HG03469 (cell line): ENCODE data around the gene TBC1D4.
"Not testable (repeated sequence)": the region's sequence is repeated elsewhere in the genome, so short reads cannot be mapped to it uniquely, and the experiment has no call there.

Source experiments
- ATAC-seq: cut with Tn5 transposase; IDR thresholded peaks from one replicate; pipeline ENCODE4 v1.9.1; 2021; ENCODE audit warnings: mild to moderate bottlenecking, moderate library complexity, moderate number of reproducible peaks; ENCODE audit not compliant: unreplicated experiment

The TBC1D4 gene

DNA sequence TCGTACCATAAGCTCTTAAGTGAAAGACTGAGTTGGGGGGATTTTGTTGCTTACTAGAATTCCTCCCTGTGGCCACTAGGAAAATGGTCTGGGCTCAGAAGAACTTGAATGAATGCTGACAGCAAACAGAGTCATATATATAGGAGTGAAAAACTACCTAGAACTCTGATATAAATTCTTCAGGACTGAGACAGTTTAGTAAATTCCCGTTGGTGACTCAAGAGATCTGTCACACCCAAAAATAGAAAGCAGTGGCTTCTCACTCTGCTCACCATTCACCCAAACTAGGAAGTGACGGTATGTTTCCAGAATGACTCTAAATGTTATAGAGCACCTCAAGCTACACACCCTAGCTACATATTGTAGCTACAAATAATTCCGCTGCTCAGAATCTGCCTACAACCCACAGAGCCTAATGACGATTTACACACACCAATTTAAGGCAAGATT lies 116.2 kb downstream of the TBC1D4 start:
- peak; percentile 91 for ATAC-seq

DNA sequence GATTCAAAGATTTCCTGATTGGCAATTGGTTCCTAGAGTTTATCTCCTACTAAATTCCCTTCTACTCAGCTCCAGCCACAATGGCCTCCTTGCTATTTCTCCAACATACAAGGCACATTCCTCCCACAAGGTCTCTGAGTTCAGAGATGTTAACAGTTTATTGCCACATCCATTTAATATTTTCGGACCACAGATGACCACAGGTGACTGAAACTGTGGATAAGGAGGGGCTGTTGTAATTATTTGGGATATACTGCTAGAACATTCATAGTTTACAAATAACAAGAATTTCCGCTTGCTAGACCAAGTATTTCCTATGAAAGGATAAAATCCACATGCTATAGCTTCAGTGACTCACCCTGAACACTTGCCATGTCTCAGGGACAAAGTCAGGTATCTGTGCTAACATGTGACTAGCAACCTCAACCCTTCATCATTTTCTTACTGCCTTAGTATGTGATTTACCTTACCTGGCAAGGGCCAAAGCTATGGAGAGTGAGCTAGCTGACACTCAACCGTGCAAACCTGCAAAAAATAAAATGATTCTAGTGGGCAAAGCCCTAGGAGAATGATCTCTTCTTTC lies 117.7 kb downstream of the TBC1D4 start:
- no peak for ATAC-seq

DNA sequence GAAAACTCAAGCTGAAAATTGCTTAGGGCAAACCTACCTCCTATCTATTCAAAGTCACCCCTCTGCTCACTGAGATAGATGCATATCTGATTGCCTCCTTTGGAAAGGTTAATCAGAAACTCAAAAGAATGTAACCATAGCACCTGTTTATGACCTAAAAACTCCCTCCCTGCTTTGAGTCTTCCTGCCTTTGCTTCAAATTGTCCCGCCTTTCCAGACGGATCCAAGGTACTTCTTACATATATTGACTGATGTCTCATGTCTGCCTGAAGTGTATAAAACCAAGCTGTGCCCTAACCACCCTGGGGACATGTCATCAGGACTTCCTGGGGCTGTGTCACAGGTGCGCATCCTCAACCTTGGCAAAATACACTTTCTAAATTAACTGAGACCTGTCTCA lies 118.6 kb downstream of the TBC1D4 start:
- ATAC-seq, result no peak

DNA sequence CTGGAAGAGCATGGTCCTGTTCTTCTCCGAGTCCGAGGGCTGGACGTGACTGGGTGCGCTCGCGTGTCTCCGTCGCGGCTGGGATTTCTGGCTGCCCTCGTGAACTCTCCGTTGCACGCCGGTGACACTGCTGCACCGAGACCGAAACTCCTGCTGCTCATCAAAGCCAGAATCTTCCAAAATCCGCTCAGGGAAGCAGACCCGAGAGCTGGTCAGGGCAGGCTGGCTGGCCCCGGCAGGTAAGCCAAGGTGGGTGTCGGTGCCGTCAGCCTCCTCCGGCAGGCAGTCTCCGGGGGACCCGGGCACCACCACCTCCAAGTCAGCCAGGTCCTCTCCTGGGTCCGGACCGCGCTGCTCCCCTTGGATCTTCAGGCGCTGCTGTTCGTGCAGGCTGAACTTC lies 119.9 kb downstream of the TBC1D4 start:
- ATAC-seq, result no peak

DNA sequence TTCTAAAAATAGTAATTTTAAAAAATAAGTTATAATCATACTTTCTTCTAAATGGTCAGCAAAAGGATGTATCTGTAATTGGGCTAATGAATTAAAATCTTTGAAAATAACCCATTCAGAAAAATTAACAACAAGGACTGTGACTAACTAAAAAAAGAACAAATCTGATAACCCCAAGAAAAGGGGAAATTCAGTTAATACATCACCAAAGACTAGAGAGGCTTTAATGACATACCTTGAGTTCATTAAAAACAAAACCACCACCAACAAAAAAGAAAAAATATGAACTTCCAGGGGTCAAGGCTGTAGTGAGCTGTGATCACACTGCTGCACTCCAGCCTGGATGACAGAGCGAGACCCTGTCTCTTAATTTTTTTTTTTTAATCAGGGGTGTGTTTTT lies 121.8 kb downstream of the TBC1D4 start:
- no peak for ATAC-seq

DNA sequence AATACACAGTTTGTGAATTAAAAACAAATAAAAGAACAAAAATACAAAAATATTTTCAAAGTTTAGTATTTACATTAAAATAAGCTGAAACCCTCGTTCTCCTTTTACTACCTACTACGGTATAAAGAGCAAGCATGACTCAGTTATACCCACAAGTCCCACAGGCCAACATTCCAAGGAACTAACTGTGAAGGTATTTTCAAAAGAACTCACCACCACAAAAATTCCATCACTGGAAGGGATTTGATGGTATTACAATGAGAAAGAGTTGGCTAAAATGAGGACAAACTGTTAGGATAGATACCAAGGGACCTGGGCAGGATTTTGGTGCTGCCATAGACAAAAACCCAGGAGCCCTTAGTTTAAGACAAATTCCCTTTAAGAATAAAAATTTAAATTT lies 122.7 kb downstream of the TBC1D4 start:
- ATAC-seq, result no peak

DNA sequence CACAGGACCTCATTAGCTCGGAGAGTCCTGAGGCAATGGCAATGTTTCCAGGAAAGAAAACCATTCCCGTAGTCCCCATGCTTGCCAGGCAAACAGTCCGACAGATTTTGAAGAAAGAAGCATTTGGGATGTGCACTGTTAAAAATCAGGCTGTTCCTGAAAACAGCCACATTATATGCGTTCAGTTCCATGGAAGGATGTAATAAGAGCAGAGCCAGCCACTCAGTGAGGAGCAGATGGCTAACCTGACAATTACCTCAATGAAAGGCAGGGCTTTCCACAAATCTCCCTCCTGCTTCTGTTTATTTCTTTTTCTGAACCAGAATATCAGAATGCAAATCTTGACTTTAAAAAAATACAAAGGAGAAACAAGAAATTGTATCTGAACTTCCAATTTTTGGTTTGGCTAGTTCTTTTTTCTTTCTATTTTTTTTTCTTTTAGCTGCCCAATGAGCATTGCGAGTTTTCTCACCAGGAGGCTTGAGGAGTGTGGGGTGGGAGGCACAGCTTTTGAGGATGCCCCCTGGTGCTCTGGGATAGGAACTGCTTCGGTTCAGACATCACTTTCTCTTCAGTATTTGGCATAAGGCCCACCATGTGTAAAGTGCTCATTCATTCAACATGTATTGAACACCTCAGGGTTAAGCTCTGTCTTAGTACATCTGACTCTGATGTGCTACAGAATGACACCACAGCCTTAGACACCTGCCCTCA lies 124.2 kb downstream of the TBC1D4 start:
- peak; percentile 81 for ATAC-seq

DNA sequence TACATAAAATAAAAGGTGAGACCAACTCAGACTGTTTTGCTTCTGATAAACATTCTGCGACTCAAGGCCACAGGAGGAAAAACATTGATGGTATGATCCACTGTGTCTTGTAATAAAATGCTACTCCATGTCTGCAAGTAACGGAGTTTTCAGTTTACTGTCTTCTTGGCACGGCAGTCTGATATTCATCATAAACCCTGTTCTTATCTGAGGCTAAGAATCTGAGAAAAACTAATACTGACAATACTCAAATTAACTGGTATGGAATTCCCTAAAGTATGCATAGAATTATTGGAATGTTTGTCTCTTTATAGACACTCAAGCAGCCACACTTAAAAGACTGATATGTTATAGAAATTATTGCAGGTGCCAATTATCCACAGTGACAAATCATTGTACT lies 125.5 kb downstream of the TBC1D4 start:
- ATAC-seq, result no peak

DNA sequence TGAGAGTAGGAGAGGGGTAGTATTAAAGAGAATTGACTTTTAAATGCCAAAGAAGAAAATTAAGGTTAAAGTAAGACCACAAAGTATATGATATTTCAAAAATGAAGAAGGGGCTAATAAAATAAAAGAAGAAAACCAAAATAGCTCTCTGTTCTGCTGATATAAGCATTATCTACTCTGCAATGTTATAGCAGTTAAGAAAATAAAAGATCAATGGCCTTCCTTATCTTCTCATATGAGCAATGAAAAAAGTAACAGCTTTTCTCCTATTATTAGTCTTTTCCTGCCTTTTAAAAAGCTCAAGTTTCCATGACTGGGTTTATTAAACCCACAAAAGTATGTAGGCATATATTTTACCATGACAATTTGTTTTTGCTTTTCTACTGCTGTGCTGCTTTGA lies 126.4 kb downstream of the TBC1D4 start:
- no peak for ATAC-seq

DNA sequence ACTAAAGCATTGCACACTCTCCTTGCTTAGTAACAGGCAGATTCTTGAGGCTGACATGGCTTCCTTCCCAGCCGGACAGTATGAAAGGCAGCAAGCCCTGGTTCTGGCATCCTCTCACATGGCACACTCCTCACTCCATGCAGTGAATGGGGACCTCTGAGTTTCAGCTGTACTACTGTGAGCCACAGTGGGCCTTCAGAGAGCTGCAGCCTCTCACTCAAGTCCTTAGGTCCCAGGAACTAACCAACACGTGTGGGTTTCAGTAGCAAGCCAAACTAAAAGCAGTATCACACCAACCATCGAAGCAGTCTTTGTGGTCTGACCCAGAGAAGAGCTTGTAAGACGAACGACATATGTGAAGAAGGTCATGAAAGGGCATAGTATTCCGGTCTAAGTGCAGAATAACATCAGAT lies 128.2 kb downstream of the TBC1D4 start:
- ATAC-seq, result peak; percentile 46

DNA sequence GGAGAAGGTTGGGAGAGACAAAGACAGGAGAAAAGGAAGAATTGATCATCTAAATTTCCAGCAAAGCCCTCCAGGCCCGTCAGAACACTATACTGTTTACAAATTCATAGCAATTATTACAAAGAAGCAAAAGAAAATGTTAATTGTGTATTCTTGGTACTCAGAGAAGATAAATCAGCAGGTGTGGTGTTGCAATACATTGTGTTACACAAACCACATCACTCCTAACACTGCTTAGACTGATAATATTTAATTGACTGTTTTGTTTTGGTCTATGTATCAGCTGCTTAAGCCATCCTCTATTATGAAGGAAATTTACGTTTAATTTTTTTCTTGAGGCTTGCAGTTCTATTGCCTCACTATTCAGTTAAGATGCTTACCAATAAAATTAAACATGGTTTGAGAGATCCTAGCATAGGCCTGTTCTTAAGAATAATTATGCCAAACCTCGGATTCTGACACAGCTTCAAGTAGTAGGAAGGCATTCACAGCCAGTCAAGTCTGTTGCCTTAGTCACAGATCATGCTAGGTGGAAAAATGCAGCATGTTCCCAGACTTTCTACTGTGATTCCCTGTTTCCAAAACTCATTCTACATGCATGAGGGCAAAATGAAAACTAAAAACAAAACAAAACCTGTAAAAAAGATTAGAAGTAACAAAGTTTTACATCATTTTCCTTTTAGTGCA lies 129.2 kb downstream of the TBC1D4 start:
- no peak for ATAC-seq

DNA sequence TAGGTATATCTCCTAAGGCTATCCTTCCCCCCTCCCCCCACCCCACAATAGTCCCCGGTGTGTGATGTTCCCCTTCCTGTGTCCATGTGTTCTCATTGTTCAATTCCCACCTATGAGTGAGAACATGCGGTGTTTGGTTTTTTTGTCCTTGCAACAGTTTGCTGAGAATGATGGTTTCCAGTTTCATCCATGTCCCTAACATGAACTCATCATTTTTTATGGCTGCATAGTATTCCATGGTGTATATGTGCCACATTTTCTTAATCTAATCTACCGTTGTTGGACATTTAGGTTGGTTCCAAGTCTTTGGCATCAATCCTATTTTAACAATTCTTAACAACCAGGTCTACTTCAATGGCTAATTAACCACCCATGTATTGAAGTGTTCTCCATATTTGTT lies 130.4 kb downstream of the TBC1D4 start:
- ATAC-seq, result not testable (repeated sequence)

DNA sequence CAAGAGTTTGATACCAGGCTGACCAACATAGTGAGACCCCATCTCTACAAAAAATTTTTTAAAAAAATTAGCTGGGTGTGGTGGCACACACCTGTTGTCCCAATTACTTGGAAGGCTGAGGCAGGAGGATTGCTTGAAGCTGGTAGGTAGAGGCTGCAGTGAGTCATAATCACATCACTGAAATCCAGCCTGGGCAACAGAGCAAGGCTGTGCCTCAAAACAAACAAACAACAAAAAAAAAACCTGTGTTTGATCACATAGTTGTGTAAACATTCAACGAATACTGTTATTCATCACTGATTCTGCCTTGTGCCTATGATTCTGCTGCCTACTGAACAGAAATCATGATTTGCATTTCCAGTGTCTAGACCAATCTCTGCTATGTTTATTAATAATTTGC lies 134.0 kb downstream of the TBC1D4 start:
- ATAC-seq, result no peak

DNA sequence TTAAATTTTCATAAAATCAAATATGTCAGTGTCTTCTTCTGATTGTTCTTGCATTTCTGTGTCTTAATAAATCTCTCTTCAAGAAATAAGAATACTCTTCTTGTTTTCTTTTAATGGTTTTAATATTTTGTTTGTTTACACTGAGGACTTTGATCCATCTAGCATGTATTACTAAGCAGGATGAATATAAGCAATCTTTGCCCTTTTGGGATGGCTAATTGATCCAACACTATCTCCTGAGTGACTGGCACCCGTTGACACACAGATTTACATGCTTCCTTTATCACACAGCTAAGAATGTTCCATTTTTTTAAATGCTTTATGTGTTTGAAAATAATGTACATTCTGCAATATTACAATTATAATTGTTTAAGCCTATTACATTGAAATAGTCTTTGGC lies 134.5 kb downstream of the TBC1D4 start:
- no peak for ATAC-seq

DNA sequence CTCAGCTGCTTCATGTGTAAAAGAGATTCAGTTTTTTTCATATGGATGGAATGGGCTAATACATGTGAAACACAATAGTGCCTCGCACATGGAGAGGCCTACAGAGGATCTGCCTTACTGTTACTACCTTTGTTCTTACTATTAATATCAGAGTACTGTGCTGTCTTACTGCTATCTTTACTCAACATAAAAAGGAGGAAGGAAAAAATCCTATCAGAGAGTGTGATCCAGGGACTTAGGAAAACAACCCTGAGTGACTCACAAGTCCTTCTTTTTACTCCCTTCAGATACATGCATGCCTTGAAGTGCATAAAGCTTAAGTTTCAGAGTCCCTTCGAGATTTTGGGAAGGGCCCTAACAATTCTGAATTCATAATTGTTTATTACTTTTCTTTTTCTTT lies 136.8 kb downstream of the TBC1D4 start:
- ATAC-seq, result no peak

DNA sequence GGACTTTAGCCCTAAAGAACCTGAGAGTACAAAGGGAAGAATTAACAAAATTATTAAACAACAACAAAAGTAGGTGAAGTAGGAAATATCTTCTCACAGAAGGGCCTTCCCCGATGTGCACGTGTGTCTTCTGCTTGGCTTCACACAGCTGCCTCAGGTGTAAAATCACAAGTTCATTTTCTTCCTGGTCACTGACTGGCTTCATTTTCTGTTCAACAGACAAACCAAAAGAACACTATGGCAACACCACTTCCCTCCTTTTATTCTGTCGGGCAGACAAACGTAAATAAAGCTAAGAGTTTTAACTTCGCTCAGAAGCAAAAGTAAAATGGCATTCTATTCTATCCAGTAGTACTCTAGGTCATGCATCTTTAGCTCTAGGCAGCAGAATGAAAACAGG lies 140.9 kb downstream of the TBC1D4 start:
- ATAC-seq, result peak; percentile 75

DNA sequence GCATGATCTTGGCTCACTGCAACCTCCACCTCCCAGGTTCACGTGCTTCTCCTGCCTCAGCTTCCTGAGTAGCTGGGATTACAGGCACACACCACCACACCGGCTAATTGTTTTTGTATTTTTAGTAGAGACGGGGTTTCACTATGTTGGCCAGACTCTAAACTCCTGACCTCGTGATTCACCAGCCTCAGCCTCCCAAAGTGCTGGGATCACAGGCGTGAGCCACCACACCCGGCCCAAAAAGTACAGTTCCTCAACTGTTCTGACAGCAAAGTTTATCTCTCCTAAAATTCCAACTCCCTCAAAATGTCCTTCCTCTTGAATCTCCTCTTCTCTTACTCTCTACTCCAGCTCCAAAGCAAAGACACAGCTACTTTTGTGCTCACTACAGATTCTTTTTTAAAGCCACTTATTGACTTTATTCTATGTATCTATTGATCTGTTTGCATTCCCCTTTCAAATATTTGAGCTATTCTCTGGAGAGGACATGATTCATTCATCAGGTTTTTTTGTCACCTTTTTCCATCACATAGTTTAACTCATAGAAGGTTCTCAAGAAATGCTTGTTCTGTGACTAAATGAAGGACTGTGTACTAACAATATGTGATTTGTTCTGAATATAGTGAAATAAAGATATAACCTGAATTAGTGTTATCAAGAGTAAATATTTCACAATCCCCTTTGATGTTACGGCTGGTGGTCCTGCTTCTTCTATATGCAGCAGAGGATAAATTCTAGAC lies 142.2 kb downstream of the TBC1D4 start:
- ATAC-seq, result no peak

DNA sequence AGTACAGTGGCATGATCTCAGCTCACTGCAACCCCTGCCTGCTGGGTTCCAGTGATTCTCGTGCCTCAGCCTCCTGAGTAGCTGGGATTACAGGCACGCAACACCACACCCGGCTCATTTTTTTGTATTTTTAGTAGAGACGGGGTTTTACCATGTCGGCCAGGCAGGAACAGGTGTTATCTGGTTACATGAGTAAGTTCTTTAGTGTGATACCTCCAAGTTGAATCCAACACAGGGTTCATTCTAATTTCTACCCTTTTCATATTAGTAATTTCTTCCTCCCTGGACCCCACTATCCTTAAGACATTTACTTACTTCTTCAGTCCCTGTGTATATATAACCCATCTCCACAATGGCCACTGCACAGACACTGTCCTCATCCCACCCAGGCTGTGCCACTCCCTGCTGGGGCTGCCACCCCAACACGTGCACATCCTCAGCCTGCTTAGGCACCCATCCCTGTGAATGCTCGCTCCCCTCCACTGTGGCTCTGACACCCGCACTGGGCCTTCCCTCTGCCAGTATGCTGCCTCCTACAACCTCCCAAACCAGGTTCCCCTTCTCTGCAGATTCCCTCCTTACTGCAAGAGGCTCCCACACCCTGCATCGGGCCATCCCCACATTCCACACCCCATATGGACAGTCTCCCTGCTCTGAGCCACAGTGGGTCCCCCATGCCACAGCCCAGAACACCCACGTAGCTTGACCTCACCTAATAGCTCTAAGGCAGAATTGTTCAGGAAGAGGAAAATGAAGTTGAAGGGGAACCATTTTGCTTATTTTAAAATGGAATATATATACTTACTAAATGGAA lies 147.1 kb downstream of the TBC1D4 start:
- no peak for ATAC-seq

DNA sequence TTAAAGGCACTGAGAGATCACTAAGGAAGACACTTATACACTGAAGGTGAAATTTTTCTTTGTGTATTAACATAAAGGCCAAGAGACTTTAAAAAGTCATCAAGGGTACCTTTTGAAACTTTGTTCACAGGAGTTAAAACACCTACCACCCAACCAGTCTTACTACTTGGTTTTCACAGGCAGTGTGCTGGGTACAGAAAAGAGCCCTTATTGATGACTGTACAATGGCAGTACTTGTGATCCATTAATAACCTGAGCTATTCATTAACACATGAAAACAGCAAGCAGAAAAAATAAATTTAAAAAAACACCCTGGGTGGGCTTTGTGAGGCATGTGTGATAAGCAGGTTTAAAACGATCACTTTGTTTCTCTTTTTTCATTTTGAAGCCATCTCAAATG lies 148.9 kb downstream of the TBC1D4 start:
- no peak for ATAC-seq

DNA sequence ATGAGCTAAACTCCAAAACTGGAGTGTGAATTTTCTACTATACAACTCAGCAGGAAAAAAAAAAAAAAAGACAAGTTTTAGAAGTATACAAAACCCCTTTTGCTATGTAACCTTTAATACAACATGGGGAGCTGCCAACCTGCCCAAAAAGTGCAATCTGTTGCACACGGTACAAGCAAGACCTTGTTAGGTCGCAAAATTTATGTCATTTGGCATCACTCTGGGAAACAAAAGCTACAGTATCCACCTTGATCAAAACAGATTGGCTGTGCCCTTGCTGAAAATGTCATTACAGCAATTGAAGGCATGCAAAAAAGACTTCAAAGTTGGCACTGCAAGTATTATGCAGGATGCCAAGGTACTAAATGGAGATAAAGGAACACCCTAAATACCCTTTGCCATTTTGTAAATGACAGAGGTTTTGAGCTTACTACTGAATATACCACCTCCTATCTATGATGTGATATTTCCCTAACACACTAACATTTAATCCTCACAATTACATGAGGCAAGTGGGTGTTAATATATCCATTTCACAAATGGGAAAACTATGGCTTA lies 150.1 kb downstream of the TBC1D4 start:
- no peak for ATAC-seq
